ENCODE results near the gene CCDC6.
"Not testable (repeated sequence)": the region's sequence is repeated elsewhere in the genome, so short reads cannot be mapped to it uniquely, and the experiment has no call there.

The CCDC6 gene

GRCh38 chr10:59887972-59888640 is 18.2 kb downstream of the CCDC6 start:
- H3K4me3 ChIP-seq (ENCODE audit: low read length) = no peak overlapping the region
- DNase-seq (ENCODE audit: low read depth, low spot score) = no peak

- no peak overlapping the region for H3K4me3 ChIP-seq (ENCODE audit: low read length)
- no peak for DNase-seq (ENCODE audit: low read depth, low spot score)
Measured at GRCh38 chr10:59887006-59887405, 19.4 kb downstream of the CCDC6 start.

GRCh38 chr10:59885430-59886134 is 20.8 kb downstream of the CCDC6 start:
- no peak for DNase-seq (ENCODE audit: low read depth, low spot score)
- H3K4me3 ChIP-seq (ENCODE audit: low read length) = no peak overlapping the region

GRCh38 chr10:59884893-59885292 is 21.5 kb downstream of the CCDC6 start:
- not testable (repeated sequence) for H3K4me3 ChIP-seq (ENCODE audit: low read length); DNase-seq (ENCODE audit: low read depth, low spot score)

- no peak overlapping the region for H3K4me3 ChIP-seq (ENCODE audit: low read length)
Measured at GRCh38 chr10:59881640-59882039, 24.7 kb downstream of the CCDC6 start.

GRCh38 chr10:59880971-59881510 is 25.3 kb downstream of the CCDC6 start:
- H3K4me3 ChIP-seq (ENCODE audit: low read length) = no peak overlapping the region
- DNase-seq (ENCODE audit: low read depth, low spot score) = no peak

More at GRCh38 chr10:59881640-59882039, 24.7 kb downstream of the CCDC6 start:
- DNase-seq (ENCODE audit: low read depth, low spot score) = no peak

- no peak for DNase-seq (ENCODE audit: low read depth, low spot score)
- H3K4me3 ChIP-seq (ENCODE audit: low read length) = no peak overlapping the region
Measured at GRCh38 chr10:59880019-59880717, 26.2 kb downstream of the CCDC6 start.

- H3K4me3 ChIP-seq (ENCODE audit: low read length) = no peak overlapping the region
- DNase-seq (ENCODE audit: low read depth, low spot score) = no peak
Measured at GRCh38 chr10:59879363-59879913, 26.9 kb downstream of the CCDC6 start.

GRCh38 chr10:59878915-59879314 is 27.4 kb downstream of the CCDC6 start:
- no peak overlapping the region for H3K4me3 ChIP-seq (ENCODE audit: low read length)
- DNase-seq (ENCODE audit: low read depth, low spot score) = no peak

- no peak for DNase-seq (ENCODE audit: low read depth, low spot score)
- H3K4me3 ChIP-seq (ENCODE audit: low read length) = no peak overlapping the region
Measured at GRCh38 chr10:59878289-59878688, 28.1 kb downstream of the CCDC6 start.

- DNase-seq (ENCODE audit: low read depth, low spot score) = no peak
- H3K4me3 ChIP-seq (ENCODE audit: low read length) = no peak overlapping the region
Measured at GRCh38 chr10:59877191-59877671, 29.1 kb downstream of the CCDC6 start.

GRCh38 chr10:59876695-59877094 is 29.7 kb downstream of the CCDC6 start:
- no peak for DNase-seq (ENCODE audit: low read depth, low spot score)
- no peak overlapping the region for H3K4me3 ChIP-seq (ENCODE audit: low read length)

- not testable (repeated sequence) for DNase-seq (ENCODE audit: low read depth, low spot score); H3K4me3 ChIP-seq (ENCODE audit: low read length)
Measured at GRCh38 chr10:59876208-59876607, 30.1 kb downstream of the CCDC6 start.

GRCh38 chr10:59873896-59874295 is 32.5 kb downstream of the CCDC6 start:
- H3K4me3 ChIP-seq (ENCODE audit: low read length) = no peak overlapping the region

GRCh38 chr10:59872892-59873463 is 33.4 kb downstream of the CCDC6 start:
- H3K4me3 ChIP-seq (ENCODE audit: low read length) = no peak overlapping the region
- DNase-seq (ENCODE audit: low read depth, low spot score) = no peak

More at GRCh38 chr10:59873896-59874295, 32.5 kb downstream of the CCDC6 start:
- no peak for DNase-seq (ENCODE audit: low read depth, low spot score)

GRCh38 chr10:59870152-59870551 is 36.2 kb downstream of the CCDC6 start:
- DNase-seq (ENCODE audit: low read depth, low spot score) = no peak
- H3K4me3 ChIP-seq (ENCODE audit: low read length) = no peak overlapping the region

- H3K4me3 ChIP-seq (ENCODE audit: low read length) = no peak overlapping the region
- DNase-seq (ENCODE audit: low read depth, low spot score) = no peak
Measured at GRCh38 chr10:59869594-59869940, 36.8 kb downstream of the CCDC6 start.

GRCh38 chr10:59868696-59869593 is 37.4 kb downstream of the CCDC6 start:
- no peak overlapping the region for H3K4me3 ChIP-seq (ENCODE audit: low read length)
- DNase-seq (ENCODE audit: low read depth, low spot score) = no peak
